K562 (cell line): Measurements from ENCODE around the gene C3orf70. TPM values are rescaled to one million over a fixed set of nuclear protein-coding genes. Genes with fewer than 3 reads are reported as not detected.
A peak's percentile ranks its signal among the peaks of the same experiment; 100 is the strongest.

Source experiments
- BCOR ChIP-seq: fragments of 450-650 bp; IDR thresholded peaks from 2 replicates; pipeline ENCODE4 v1.6.1; 2016
- CBFA2T3 ChIP-seq: fragments of 450-650 bp; IDR thresholded peaks from 2 replicates; pipeline ENCODE4 v1.6.1; 2017
- CTBP1 ChIP-seq: fragments of 450-650 bp; IDR thresholded peaks from 2 replicates; pipeline ENCODE4 v1.6.1; 2016; ENCODE audit warnings: borderline replicate concordance
- DMBX1 ChIP-seq: fragments of 250-450 bp; sonication (Bioruptor Pico); IDR thresholded peaks from 2 replicates; pipeline ENCODE4 v1.8.0; 2022; ENCODE audit warnings: inconsistent platforms, mild to moderate bottlenecking, moderate library complexity, borderline replicate concordance
- ELF1 ChIP-seq: fragments of 200-800 bp; sonication (Bioruptor generic); IDR thresholded peaks from 2 replicates; pipeline ENCODE4 v1.6.1; 2016; ENCODE audit warnings: missing genetic modification characterization, missing compliant biosample characterization
- ERF ChIP-seq: fragments of 450-650 bp; formaldehyde crosslinking; IDR thresholded peaks from 2 replicates; pipeline ENCODE4 v1.4.0; 2020; ENCODE audit warnings: mild to moderate bottlenecking, mixed read lengths
- FOSL1 ChIP-seq: fragments of 200-800 bp; sonication (Bioruptor generic); conservative IDR thresholded peaks from 2 replicates; pipeline ENCODE4 v1.6.1; 2016; ENCODE audit warnings: missing genetic modification characterization, missing compliant biosample characterization
- IFI16 ChIP-seq: fragments of 250-450 bp; sonication (Bioruptor Pico); IDR thresholded peaks from 2 replicates; pipeline ENCODE4 v2.1.2; 2022; ENCODE audit warnings: mild to moderate bottlenecking, inconsistent platforms
- KLF13 ChIP-seq: fragments of 450-650 bp; IDR thresholded peaks from 2 replicates; pipeline ENCODE4 v1.6.1; 2016; ENCODE audit warnings: missing genetic modification characterization, low read depth, mild to moderate bottlenecking, missing compliant biosample characterization, moderate library complexity, borderline replicate concordance
- PHB ChIP-seq: fragments of 250-450 bp; sonication (Bioruptor Pico); IDR thresholded peaks from 2 replicates; pipeline ENCODE4 v1.5.0; 2021
- PHTF2 ChIP-seq: fragments of 250-450 bp; sonication (Bioruptor Pico); IDR thresholded peaks from 2 replicates; pipeline ENCODE4 v1.5.0; 2021; ENCODE audit warnings: mild to moderate bottlenecking
- POLR2AphosphoS5 ChIP-seq: IDR thresholded peaks from 2 replicates; pipeline ENCODE4 v1.6.1; 2011; ENCODE audit warnings: mild to moderate bottlenecking, low read depth, low read length, moderate library complexity; ENCODE audit not compliant: control insufficient read depth, insufficient read depth
- RBBP5 ChIP-seq: fragments of 200-600 bp; sonication (generic); IDR thresholded peaks from 2 replicates; pipeline ENCODE4 v1.6.1; 2012; ENCODE audit warnings: borderline replicate concordance, mild to moderate bottlenecking, low read length, control low read depth, inconsistent platforms; ENCODE audit not compliant: insufficient read depth, poor library complexity, severe bottlenecking
- SIN3A ChIP-seq, 2 experiments: fragments of 150-350 bp in 1 of 2; IDR thresholded peaks; 2 replicates each; pipeline ENCODE4 v1.6.1; 2011 to 2016; ENCODE audit warnings: borderline replicate concordance in 2 of 2, low read depth in 2 of 2, low read length in 2 of 2, mild to moderate bottlenecking in 2 of 2, moderate library complexity in 2 of 2; ENCODE audit not compliant: control insufficient read depth in 1 of 2
- SMAD3 ChIP-seq: fragments of 450-650 bp; formaldehyde crosslinking; conservative IDR thresholded peaks from 2 replicates; pipeline ENCODE4 v1.4.0; 2020; ENCODE audit warnings: mild to moderate bottlenecking
- SRSF7 ChIP-seq: fragments of 200-400 bp; formaldehyde crosslinking; optimal IDR thresholded peaks from 2 replicates; pipeline ENCODE3; 2017; ENCODE audit warnings: mild to moderate bottlenecking, low read depth, low read length
- TCF7 ChIP-seq: sonication (generic); IDR thresholded peaks from 2 replicates; pipeline ENCODE4 v1.6.1; 2016; ENCODE audit warnings: antibody characterized with exemption, borderline replicate concordance
- TCF7L2 ChIP-seq: fragments of 150-350 bp; IDR thresholded peaks from 2 replicates; pipeline ENCODE4 v1.6.1; 2016; ENCODE audit warnings: low read depth, mild to moderate bottlenecking, low read length, moderate library complexity
- U2AF1 ChIP-seq: fragments of 200-400 bp; formaldehyde crosslinking; optimal IDR thresholded peaks from 2 replicates; pipeline ENCODE3; 2017; ENCODE audit warnings: mild to moderate bottlenecking, low read depth, low read length, moderate library complexity
- ZNF140 ChIP-seq: fragments of 250-450 bp; sonication (Bioruptor Pico); IDR thresholded peaks from 2 replicates; pipeline ENCODE4 v1.8.0; 2021; ENCODE audit warnings: moderate library complexity, mild to moderate bottlenecking, inconsistent platforms
- ZNF143 ChIP-seq: sonication (generic); formaldehyde crosslinking; IDR thresholded peaks from 2 replicates; pipeline ENCODE4 v1.9.0; 2022; ENCODE audit warnings: mild to moderate bottlenecking, missing genetic modification reagents
- ZNF239 ChIP-seq: fragments of 250-450 bp; sonication (Bioruptor Pico); IDR thresholded peaks from 2 replicates; pipeline ENCODE4 v1.4.0; 2020; ENCODE audit warnings: mild to moderate bottlenecking
- ZNF644 ChIP-seq: fragments of 200-800 bp; sonication (Bioruptor generic); IDR thresholded peaks from 2 replicates; pipeline ENCODE4 v1.6.1; 2016; ENCODE audit warnings: low read depth, missing genetic modification characterization, missing compliant biosample characterization
- ZNF79 ChIP-seq: fragments of 250-450 bp; sonication (Bioruptor Pico); IDR thresholded peaks from 2 replicates; pipeline ENCODE4 v1.4.0; 2020; ENCODE audit warnings: low read depth, mild to moderate bottlenecking, moderate library complexity
- polyA plus RNA-seq, 8 experiments: library from polyadenylated mRNA; depleted of rRNA in 4 of 8; stranded (reverse) in 5 of 8; unstranded in 3 of 8; fragments of >200 nt; fragmentation: Nextera tagmentation in 2 of 8; fragmentation: Illumina TruSeq in 1 of 8; extraction: Ambion mirVana in 2 of 8; extraction: Trizol in 1 of 8; gene quantifications; 2 replicates each; pipeline versions ENCODE4 v1.2.1 to v1.2.3, GENCODE V29; 2011 to 2014; ENCODE audit warnings: inconsistent platforms in 1 of 8, missing spikeins in 1 of 8
- total RNA-seq, 7 experiments: library from RNA; depleted of rRNA in 6 of 7; stranded (reverse); fragments of >200 nt in 6 of 7; fragmentation: Illumina TruSeq in 2 of 7; extraction: Trizol in 2 of 7; gene quantifications; 2 replicates each; pipeline versions ENCODE4 v1.2.1 to v1.2.3, GENCODE V29; 2011 to 2021; ENCODE audit warnings: low replicate concordance in 1 of 7
- TF ChIP-seq, protein P1 (sequence below): fragments of 250-450 bp; sonication (Bioruptor Pico); IDR thresholded peaks from 2 replicates; pipeline ENCODE4 v1.8.0; 2021; ENCODE audit warnings: moderate library complexity, mild to moderate bottlenecking, inconsistent platforms
- TF ChIP-seq, protein P2 (sequence below): fragments of 450-650 bp; IDR thresholded peaks from 2 replicates; pipeline ENCODE4 v1.6.1; 2017; ENCODE audit warnings: mild to moderate bottlenecking, moderate library complexity
- TF ChIP-seq, protein P3 (sequence below): fragments of 250-450 bp; sonication (Bioruptor Pico); IDR thresholded peaks from 2 replicates; pipeline ENCODE4 v1.9.0; 2021; ENCODE audit warnings: mild to moderate bottlenecking

C3orf70 gene
- total and polyA plus RNA-seq, 9 of the 15 experiments (the other 6 are each of a cell fraction or from before 2014, with no cell fraction given), result 0.01 to 0.04 (median 0.03) TPM; not detected in 6

DNA sequence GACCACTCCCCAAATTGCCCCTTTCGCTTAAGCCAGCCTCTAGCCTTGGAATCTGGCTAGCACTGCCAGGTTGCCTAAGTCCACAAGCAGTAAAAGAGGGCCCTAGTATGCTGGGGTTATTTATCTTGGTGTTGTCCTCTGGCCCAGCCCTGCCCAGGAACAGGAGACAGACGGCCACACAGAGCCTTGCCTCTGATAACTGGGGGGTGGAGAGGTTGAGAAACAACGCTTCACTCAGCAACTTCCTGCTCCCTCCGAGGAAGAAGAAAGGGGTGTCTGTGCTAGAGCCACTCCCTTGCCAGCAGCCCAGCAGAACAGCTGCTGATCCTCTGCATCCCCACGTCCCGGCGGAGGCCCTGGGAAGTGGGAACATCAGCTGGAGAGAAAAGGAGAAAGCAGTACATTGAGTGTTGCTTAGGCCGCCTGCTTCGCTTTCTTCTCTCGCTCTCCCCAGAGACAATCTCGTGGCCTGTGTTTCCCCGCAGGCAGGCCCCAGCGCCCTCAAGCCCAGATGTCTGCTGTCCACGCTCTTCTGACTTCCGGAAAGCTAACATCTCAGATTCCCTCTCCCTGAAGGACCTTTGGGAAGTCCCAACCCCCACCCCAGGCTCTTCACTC lies 22.6 kb upstream of the C3orf70 start (continued):
- TF ChIP-seq RBBP5 (peak; percentile 80), ERF (CRISPR knock-in tag) (0 out of 2 replicates have a peak, but pooled peaks have one; percentile 47), DMBX1 (0 out of 2 replicates have a peak, but pooled peaks have one; percentile 53), ZNF79 (CRISPR knock-in tag) (no peak), ZNF644 (tag) (no peak), TCF7 (no peak), SIN3A (IDR thresholded peaks at IDR 0.05; ENCODE audit: borderline replicate concordance in 2 of 2, control insufficient read depth in 1 of 2, low read depth in 2 of 2, low read length in 2 of 2) (no peak), CBFA2T3 (peak; percentile 69), POLR2AphosphoS5 (peak; percentile 30; the same call in 1 of the 2 replicates), PHTF2 (CRISPR knock-in tag) (no peak), IFI16 (no peak), TCF7L2 (no peak), FOSL1 (tag) (no peak), PHB (CRISPR knock-in tag) (no peak), ZNF239 (no peak), ZNF143 (CRISPR knock-in tag) (no peak), KLF13 (no peak), ZNF140 (CRISPR knock-in tag) (no peak), ELF1 (tag) (peak; percentile 62), U2AF1 (no peak), SMAD3 (CRISPR knock-in tag) (0 out of 2 replicates have a peak, but pooled peaks have one; percentile 19), BCOR (0 out of 2 replicates have a peak, but pooled peaks have one; percentile 9), SRSF7 (no peak), CTBP1 (peak; percentile 69)
- TF ChIP-seq, protein P1, sequence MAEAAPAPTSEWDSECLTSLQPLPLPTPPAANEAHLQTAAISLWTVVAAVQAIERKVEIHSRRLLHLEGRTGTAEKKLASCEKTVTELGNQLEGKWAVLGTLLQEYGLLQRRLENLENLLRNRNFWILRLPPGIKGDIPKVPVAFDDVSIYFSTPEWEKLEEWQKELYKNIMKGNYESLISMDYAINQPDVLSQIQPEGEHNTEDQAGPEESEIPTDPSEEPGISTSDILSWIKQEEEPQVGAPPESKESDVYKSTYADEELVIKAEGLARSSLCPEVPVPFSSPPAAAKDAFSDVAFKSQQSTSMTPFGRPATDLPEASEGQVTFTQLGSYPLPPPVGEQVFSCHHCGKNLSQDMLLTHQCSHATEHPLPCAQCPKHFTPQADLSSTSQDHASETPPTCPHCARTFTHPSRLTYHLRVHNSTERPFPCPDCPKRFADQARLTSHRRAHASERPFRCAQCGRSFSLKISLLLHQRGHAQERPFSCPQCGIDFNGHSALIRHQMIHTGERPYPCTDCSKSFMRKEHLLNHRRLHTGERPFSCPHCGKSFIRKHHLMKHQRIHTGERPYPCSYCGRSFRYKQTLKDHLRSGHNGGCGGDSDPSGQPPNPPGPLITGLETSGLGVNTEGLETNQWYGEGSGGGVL (CRISPR knock-in tag), result no peak
- TF ChIP-seq, protein P2, sequence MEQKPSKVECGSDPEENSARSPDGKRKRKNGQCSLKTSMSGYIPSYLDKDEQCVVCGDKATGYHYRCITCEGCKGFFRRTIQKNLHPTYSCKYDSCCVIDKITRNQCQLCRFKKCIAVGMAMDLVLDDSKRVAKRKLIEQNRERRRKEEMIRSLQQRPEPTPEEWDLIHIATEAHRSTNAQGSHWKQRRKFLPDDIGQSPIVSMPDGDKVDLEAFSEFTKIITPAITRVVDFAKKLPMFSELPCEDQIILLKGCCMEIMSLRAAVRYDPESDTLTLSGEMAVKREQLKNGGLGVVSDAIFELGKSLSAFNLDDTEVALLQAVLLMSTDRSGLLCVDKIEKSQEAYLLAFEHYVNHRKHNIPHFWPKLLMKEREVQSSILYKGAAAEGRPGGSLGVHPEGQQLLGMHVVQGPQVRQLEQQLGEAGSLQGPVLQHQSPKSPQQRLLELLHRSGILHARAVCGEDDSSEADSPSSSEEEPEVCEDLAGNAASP, result no peak
- TF ChIP-seq, protein P3, sequence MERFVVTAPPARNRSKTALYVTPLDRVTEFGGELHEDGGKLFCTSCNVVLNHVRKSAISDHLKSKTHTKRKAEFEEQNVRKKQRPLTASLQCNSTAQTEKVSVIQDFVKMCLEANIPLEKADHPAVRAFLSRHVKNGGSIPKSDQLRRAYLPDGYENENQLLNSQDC (CRISPR knock-in tag), result no peak
